ENCODE results near the gene SLC5A11.
"Not testable (repeated sequence)": the region's sequence is repeated elsewhere in the genome, so short reads cannot be mapped to it uniquely, and the experiment has no call there.

Gene SLC5A11

GRCh38 chr16:24845726-24846547 is at the start of gene SLC5A11:
TSS of gene SLC5A11 (plus strand) at chr16:24845963. CDS start at chr16:24858644, 12,681 bp downstream.
- peak; percentile 12 to 45 for DNase-seq

GRCh38 chr16:24800586-24800985 is 45.2 kb upstream of the SLC5A11 start:
- DNase-seq: no peak

GRCh38 chr16:24801761-24802302 is 43.9 kb upstream of the SLC5A11 start:
- DNase-seq: no peak

GRCh38 chr16:24805484-24805883 is 40.3 kb upstream of the SLC5A11 start:
- DNase-seq: no peak

- DNase-seq: no peak
Observed at GRCh38 chr16:24807301-24807700, 38.5 kb upstream of the SLC5A11 start.

- no peak for DNase-seq
Observed at GRCh38 chr16:24810951-24811843, 34.6 kb upstream of the SLC5A11 start.

GRCh38 chr16:24812813-24813212 is 33.0 kb upstream of the SLC5A11 start:
- not testable (repeated sequence) for DNase-seq

GRCh38 chr16:24815021-24815420 is 30.7 kb upstream of the SLC5A11 start:
- no peak for DNase-seq

GRCh38 chr16:24816688-24817087 is 29.1 kb upstream of the SLC5A11 start:
- DNase-seq: no peak

- peak in 1 of 2 donors; percentile 8 for DNase-seq
Observed at GRCh38 chr16:24819462-24820040, 26.2 kb upstream of the SLC5A11 start.

GRCh38 chr16:24820522-24820921 is 25.2 kb upstream of the SLC5A11 start:
- no peak for DNase-seq

GRCh38 chr16:24821129-24821528 is 24.6 kb upstream of the SLC5A11 start:
- peak in 1 of 2 donors; percentile 12 for DNase-seq

- no peak for DNase-seq
Observed at GRCh38 chr16:24822542-24822941, 23.2 kb upstream of the SLC5A11 start.

- DNase-seq: no peak
Observed at GRCh38 chr16:24822974-24823373, 22.8 kb upstream of the SLC5A11 start.

GRCh38 chr16:24825696-24826095 is 20.1 kb upstream of the SLC5A11 start:
- DNase-seq: no peak

GRCh38 chr16:24826096-24826690 is 19.6 kb upstream of the SLC5A11 start:
- DNase-seq: no peak

GRCh38 chr16:24826817-24827566 is 18.8 kb upstream of the SLC5A11 start:
- DNase-seq: no peak

- DNase-seq: no peak
Observed at GRCh38 chr16:24829153-24829552, 16.6 kb upstream of the SLC5A11 start.

- DNase-seq: no peak
Observed at GRCh38 chr16:24833352-24833751, 12.4 kb upstream of the SLC5A11 start.

- DNase-seq: peak; percentile 38 to 40
Observed at GRCh38 chr16:24834459-24835335, 11.1 kb upstream of the SLC5A11 start.

GRCh38 chr16:24836836-24837235 is 8.9 kb upstream of the SLC5A11 start:
- no peak for DNase-seq
